Measurements from ENCODE around the gene ECM1.

The ECM1 gene

GRCh38 chr1:150560011-150560438 lies 52.1 kb downstream of the ECM1 start:
- DNase-seq: peak; percentile 82

GRCh38 chr1:150560576-150561253 lies 52.8 kb downstream of the ECM1 start:
- peak; percentile 85 for DNase-seq

- DNase-seq: peak; percentile 67
Measured at GRCh38 chr1:150561254-150561973, 53.5 kb downstream of the ECM1 start.

- peak; percentile 87 for DNase-seq
Measured at GRCh38 chr1:150561974-150562445, 54.1 kb downstream of the ECM1 start.

GRCh38 chr1:150562446-150563339 lies 54.8 kb downstream of the ECM1 start:
- DNase-seq: peak; percentile 88

Data from CD4-positive, alpha-beta T cell treated with Interleukin-17A for 1 hour (primary cell).